GM23338 (cell line): ENCODE measurements around the gene MGRN1. TPM values are rescaled to one million over a fixed set of nuclear protein-coding genes. Genes with fewer than 3 reads are reported as not detected.

Experiments used
- ATAC-seq: fragments of 200-7000 bp; cut with Tn5 transposase; 3 replicates; pipeline ENCODE4 v1.9.1; 2020
- DNase-seq: peaks from one replicate; pipeline ENCODE4 v3.0.0-alpha.2; 2015; ENCODE audit warnings: low spot score
- H2AFZ ChIP-seq: fragments of 200-600 bp; sonication (generic); 2 replicates; pipeline ENCODE4 v1.8.0; 2016; ENCODE audit warnings: antibody characterized with exemption, mild to moderate bottlenecking, moderate library complexity
- H3F3A ChIP-seq: fragments of 200-600 bp; sonication (generic); replicated peaks from 2 replicates; pipeline ENCODE4 v1.8.0; 2017; ENCODE audit warnings: antibody characterized with exemption, mixed run types, low read depth
- H3K27ac ChIP-seq: fragments of 200-600 bp; sonication (generic); 2 replicates; pipeline ENCODE4 v1.6.1; 2016; ENCODE audit warnings: low read depth
- H3K27me3 ChIP-seq: fragments of 200-600 bp; sonication (generic); 2 replicates; pipeline ENCODE4 v1.8.0; 2016; ENCODE audit warnings: mild to moderate bottlenecking, mixed run types, moderate library complexity; ENCODE audit not compliant: insufficient read depth
- H3K36me3 ChIP-seq: fragments of 200-600 bp; sonication (generic); 2 replicates; pipeline ENCODE4 v1.8.0; 2016; ENCODE audit warnings: mild to moderate bottlenecking; ENCODE audit not compliant: insufficient read depth
- H3K4me1 ChIP-seq: fragments of 200-600 bp; sonication (generic); 2 replicates; pipeline ENCODE4 v1.8.0; 2016; ENCODE audit warnings: mild to moderate bottlenecking, moderate library complexity; ENCODE audit not compliant: insufficient read depth
- H3K4me2 ChIP-seq: fragments of 200-600 bp; sonication (generic); 2 replicates; pipeline ENCODE4 v1.7.1; 2017; ENCODE audit warnings: mixed run types
- H3K4me3 ChIP-seq: fragments of 200-600 bp; sonication (generic); 2 replicates; pipeline ENCODE4 v1.6.1; 2016; ENCODE audit warnings: mixed run types
- H3K79me2 ChIP-seq: fragments of 200-600 bp; sonication (generic); replicated peaks from 2 replicates; pipeline ENCODE4 v1.8.0; 2017; ENCODE audit warnings: mild to moderate bottlenecking; ENCODE audit not compliant: insufficient read depth
- H3K9me2 ChIP-seq: fragments of 200-600 bp; sonication (generic); 2 replicates; pipeline ENCODE4 v1.8.0; 2017; ENCODE audit not compliant: insufficient read depth
- H4K20me1 ChIP-seq: fragments of 200-600 bp; sonication (generic); replicated peaks from 2 replicates; pipeline ENCODE4 v1.8.0; 2017; ENCODE audit warnings: mild to moderate bottlenecking; ENCODE audit not compliant: insufficient read depth
- H3K27ac Mint-ChIP-seq: 2 replicates; pipeline ENCODE4 v1.8.0; 2020; ENCODE audit warnings: inconsistent platforms, mild to moderate bottlenecking, moderate library complexity, mixed read lengths
- H3K27me3 Mint-ChIP-seq: 3 replicates; pipeline ENCODE4 v1.8.0; 2022; ENCODE audit warnings: low read depth, mild to moderate bottlenecking, moderate library complexity, mixed read lengths, inconsistent platforms; ENCODE audit not compliant: insufficient read depth, poor library complexity
- H3K36me3 Mint-ChIP-seq: 3 replicates; pipeline ENCODE4 v1.8.0; 2021; ENCODE audit warnings: low read depth, mild to moderate bottlenecking, inconsistent platforms, moderate library complexity, mixed read lengths
- H3K4me1 Mint-ChIP-seq: 3 replicates; pipeline ENCODE4 v1.8.0; 2020; ENCODE audit warnings: mild to moderate bottlenecking, inconsistent platforms, mixed read lengths
- H3K4me3 Mint-ChIP-seq: 3 replicates; pipeline ENCODE4 v1.8.0; 2021; ENCODE audit warnings: moderate library complexity, mild to moderate bottlenecking, inconsistent platforms, mixed read lengths
- H3K9me3 Mint-ChIP-seq: 3 replicates; pipeline ENCODE4 v1.8.0; 2020; ENCODE audit warnings: moderate library complexity, mild to moderate bottlenecking, inconsistent platforms, mixed read lengths
- CREB1 ChIP-seq: fragments of 250-450 bp; sonication (Bioruptor Pico); IDR thresholded peaks from 2 replicates; pipeline ENCODE4 v1.5.0; 2020; ENCODE audit warnings: low read depth, mild to moderate bottlenecking, moderate library complexity
- EZH2 ChIP-seq: fragments of 200-600 bp; sonication (generic); IDR thresholded peaks from one replicate; pipeline ENCODE4 v1.8.0; 2017; ENCODE audit warnings: antibody characterized with exemption, mild to moderate bottlenecking, low read depth; ENCODE audit not compliant: unreplicated experiment
- EZH2phosphoT487 ChIP-seq: fragments of 200-600 bp; sonication (generic); IDR thresholded peaks from one replicate; pipeline ENCODE4 v1.8.1; 2018; ENCODE audit warnings: antibody characterized with exemption; ENCODE audit not compliant: unreplicated experiment
- JUNB ChIP-seq: IDR thresholded peaks from one replicate; pipeline ENCODE4 v1.6.1; 2016; ENCODE audit warnings: antibody characterized with exemption; ENCODE audit not compliant: unreplicated experiment
- NANOG ChIP-seq: IDR thresholded peaks from 2 replicates; pipeline ENCODE4 v1.6.1; 2016; ENCODE audit warnings: antibody characterized with exemption, borderline replicate concordance
- POLR2AphosphoS5 ChIP-seq: IDR thresholded peaks from 2 replicates; pipeline ENCODE4 v1.6.1; 2016; ENCODE audit warnings: antibody characterized with exemption, low read depth
- STAT1 ChIP-seq: IDR thresholded peaks from one replicate; pipeline ENCODE4 v1.6.1; 2016; ENCODE audit warnings: antibody characterized with exemption; ENCODE audit not compliant: unreplicated experiment
- ZNF114 ChIP-seq: fragments of 250-450 bp; sonication (Bioruptor Pico); IDR thresholded peaks from 2 replicates; pipeline ENCODE4 v1.5.0; 2020; ENCODE audit warnings: mild to moderate bottlenecking, moderate library complexity
- ZNF331 ChIP-seq: fragments of 250-450 bp; sonication (Bioruptor Pico); IDR thresholded peaks from 2 replicates; pipeline ENCODE4 v1.5.0; 2020; ENCODE audit warnings: low read depth, mild to moderate bottlenecking, moderate library complexity
- polyA plus RNA-seq: library from polyadenylated mRNA; unstranded; fragments of >200 nt; fragmentation: Nextera tagmentation; extraction: Ambion mirVana; gene quantifications from 2 replicates; pipeline ENCODE4 v1.2.1, GENCODE V29; 2016
- total RNA-seq: library from RNA; depleted of rRNA; stranded (reverse); fragments of >200 nt; shearing (Covaris generic); gene quantifications from 2 replicates; pipeline ENCODE4 v1.2.3, GENCODE V29; 2014
- TF ChIP-seq, protein P1 (sequence below): IDR thresholded peaks from 2 replicates; pipeline ENCODE4 v1.6.1; 2016; ENCODE audit warnings: antibody characterized with exemption
- TF ChIP-seq, protein P2 (sequence below), 2 experiments: fragments of 200-600 bp in 1 of 2; sonication (generic) in 1 of 2; conservative IDR thresholded peaks; 2 replicates each; pipeline versions ENCODE4 v1.5.1 to v1.6.1; 2016 to 2017; ENCODE audit warnings: antibody characterized with exemption in 2 of 2, low read depth in 2 of 2, mild to moderate bottlenecking in 2 of 2, moderate library complexity in 1 of 2
- TF ChIP-seq, protein P3 (sequence below): fragments of 250-450 bp; sonication (Bioruptor Pico); IDR thresholded peaks from 2 replicates; pipeline ENCODE4 v1.5.0; 2020; ENCODE audit warnings: mild to moderate bottlenecking, moderate library complexity
- TF ChIP-seq, protein P4 (sequence below): IDR thresholded peaks from one replicate; pipeline ENCODE4 v1.6.1; 2018; ENCODE audit warnings: antibody characterized with exemption; ENCODE audit not compliant: unreplicated experiment

Gene MGRN1
- total and polyA plus RNA-seq, 2 experiments from 2014 or later = 13.1 to 71.8 TPM

DNA sequence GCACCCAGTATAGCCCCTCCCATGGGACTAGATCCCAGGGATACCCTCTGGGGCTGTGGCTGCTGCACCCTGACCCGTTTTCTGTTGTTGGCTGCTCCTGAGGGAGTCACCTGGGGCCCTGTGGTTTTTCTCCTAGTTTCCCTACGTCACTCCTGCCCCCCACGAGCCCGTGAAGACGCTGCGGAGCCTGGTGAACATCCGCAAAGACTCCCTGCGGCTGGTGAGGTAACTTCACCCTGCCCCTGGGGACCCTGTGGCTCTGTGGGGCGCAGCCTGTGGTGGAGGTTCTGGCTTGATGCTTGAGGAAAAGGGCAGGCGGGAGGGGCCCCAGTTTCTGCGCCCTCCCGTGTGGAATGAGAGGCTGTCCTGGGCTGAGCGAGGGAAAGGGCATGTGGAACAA, 27.2 kb downstream of the MGRN1 start:
- Histone ChIP-seq H4K20me1 (0 out of 2 replicates have a peak, but pooled peaks cover 5% of the 10 kb centered on the region), H3K9me2 (no peaks in the 10 kb centered on the region), H3K27ac (peak overlapping the region; percentile 50; the same call in 1 of the 2 replicates), H3F3A (no peaks in the 10 kb centered on the region), H2AFZ (no peak overlapping the region), H3K4me3 (no peak overlapping the region), H3K79me2 (peaks cover 5% of the 10 kb centered on the region; the same call in 1 of the 2 replicates), H3K4me1 (no peaks in the 10 kb centered on the region), H3K4me2 (no peak overlapping the region), H3K36me3 (no peaks in the 10 kb centered on the region), H3K27me3 (no peaks in the 10 kb centered on the region)
- H3K27ac Mint-ChIP-seq = no peak overlapping the region
- TF ChIP-seq EZH2 (no peak), ZNF114 (CRISPR knock-in tag) (no peak), STAT1 (no peak), EZH2phosphoT487 (no peak), POLR2AphosphoS5 (no peak), ZNF331 (CRISPR knock-in tag) (no peak), NANOG (no peak), CREB1 (CRISPR knock-in tag) (no peak), JUNB (no peak)
- TF ChIP-seq, protein P1, sequence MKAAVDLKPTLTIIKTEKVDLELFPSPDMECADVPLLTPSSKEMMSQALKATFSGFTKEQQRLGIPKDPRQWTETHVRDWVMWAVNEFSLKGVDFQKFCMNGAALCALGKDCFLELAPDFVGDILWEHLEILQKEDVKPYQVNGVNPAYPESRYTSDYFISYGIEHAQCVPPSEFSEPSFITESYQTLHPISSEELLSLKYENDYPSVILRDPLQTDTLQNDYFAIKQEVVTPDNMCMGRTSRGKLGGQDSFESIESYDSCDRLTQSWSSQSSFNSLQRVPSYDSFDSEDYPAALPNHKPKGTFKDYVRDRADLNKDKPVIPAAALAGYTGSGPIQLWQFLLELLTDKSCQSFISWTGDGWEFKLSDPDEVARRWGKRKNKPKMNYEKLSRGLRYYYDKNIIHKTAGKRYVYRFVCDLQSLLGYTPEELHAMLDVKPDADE = no peak
- TF ChIP-seq, protein P2, sequence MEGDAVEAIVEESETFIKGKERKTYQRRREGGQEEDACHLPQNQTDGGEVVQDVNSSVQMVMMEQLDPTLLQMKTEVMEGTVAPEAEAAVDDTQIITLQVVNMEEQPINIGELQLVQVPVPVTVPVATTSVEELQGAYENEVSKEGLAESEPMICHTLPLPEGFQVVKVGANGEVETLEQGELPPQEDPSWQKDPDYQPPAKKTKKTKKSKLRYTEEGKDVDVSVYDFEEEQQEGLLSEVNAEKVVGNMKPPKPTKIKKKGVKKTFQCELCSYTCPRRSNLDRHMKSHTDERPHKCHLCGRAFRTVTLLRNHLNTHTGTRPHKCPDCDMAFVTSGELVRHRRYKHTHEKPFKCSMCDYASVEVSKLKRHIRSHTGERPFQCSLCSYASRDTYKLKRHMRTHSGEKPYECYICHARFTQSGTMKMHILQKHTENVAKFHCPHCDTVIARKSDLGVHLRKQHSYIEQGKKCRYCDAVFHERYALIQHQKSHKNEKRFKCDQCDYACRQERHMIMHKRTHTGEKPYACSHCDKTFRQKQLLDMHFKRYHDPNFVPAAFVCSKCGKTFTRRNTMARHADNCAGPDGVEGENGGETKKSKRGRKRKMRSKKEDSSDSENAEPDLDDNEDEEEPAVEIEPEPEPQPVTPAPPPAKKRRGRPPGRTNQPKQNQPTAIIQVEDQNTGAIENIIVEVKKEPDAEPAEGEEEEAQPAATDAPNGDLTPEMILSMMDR (conservative IDR thresholded peaks at IDR 0.05; ENCODE audit: low read depth in 2 of 2) = no peak
- TF ChIP-seq, protein P3, sequence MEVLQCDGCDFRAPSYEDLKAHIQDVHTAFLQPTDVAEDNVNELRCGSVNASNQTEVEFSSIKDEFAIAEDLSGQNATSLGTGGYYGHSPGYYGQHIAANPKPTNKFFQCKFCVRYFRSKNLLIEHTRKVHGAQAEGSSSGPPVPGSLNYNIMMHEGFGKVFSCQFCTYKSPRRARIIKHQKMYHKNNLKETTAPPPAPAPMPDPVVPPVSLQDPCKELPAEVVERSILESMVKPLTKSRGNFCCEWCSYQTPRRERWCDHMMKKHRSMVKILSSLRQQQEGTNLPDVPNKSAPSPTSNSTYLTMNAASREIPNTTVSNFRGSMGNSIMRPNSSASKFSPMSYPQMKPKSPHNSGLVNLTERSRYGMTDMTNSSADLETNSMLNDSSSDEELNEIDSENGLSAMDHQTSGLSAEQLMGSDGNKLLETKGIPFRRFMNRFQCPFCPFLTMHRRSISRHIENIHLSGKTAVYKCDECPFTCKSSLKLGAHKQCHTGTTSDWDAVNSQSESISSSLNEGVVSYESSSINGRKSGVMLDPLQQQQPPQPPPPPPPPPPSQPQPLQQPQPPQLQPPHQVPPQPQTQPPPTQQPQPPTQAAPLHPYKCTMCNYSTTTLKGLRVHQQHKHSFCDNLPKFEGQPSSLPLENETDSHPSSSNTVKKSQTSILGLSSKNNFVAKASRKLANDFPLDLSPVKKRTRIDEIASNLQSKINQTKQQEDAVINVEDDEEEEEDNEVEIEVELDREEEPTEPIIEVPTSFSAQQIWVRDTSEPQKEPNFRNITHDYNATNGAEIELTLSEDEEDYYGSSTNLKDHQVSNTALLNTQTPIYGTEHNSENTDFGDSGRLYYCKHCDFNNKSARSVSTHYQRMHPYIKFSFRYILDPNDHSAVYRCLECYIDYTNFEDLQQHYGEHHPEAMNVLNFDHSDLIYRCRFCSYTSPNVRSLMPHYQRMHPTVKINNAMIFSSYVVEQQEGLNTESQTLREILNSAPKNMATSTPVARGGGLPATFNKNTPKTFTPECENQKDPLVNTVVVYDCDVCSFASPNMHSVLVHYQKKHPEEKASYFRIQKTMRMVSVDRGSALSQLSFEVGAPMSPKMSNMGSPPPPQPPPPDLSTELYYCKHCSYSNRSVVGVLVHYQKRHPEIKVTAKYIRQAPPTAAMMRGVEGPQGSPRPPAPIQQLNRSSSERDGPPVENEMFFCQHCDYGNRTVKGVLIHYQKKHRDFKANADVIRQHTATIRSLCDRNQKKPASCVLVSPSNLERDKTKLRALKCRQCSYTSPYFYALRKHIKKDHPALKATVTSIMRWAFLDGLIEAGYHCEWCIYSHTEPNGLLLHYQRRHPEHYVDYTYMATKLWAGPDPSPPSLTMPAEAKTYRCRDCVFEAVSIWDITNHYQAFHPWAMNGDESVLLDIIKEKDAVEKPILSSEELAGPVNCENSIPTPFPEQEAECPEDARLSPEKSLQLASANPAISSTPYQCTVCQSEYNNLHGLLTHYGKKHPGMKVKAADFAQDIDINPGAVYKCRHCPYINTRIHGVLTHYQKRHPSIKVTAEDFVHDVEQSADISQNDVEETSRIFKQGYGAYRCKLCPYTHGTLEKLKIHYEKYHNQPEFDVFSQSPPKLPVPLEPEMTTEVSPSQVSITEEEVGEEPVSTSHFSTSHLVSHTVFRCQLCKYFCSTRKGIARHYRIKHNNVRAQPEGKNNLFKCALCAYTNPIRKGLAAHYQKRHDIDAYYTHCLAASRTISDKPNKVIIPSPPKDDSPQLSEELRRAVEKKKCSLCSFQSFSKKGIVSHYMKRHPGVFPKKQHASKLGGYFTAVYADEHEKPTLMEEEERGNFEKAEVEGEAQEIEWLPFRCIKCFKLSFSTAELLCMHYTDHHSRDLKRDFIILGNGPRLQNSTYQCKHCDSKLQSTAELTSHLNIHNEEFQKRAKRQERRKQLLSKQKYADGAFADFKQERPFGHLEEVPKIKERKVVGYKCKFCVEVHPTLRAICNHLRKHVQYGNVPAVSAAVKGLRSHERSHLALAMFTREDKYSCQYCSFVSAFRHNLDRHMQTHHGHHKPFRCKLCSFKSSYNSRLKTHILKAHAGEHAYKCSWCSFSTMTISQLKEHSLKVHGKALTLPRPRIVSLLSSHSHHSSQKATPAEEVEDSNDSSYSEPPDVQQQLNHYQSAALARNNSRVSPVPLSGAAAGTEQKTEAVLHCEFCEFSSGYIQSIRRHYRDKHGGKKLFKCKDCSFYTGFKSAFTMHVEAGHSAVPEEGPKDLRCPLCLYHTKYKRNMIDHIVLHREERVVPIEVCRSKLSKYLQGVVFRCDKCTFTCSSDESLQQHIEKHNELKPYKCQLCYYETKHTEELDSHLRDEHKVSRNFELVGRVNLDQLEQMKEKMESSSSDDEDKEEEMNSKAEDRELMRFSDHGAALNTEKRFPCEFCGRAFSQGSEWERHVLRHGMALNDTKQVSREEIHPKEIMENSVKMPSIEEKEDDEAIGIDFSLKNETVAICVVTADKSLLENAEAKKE = no peak
- TF ChIP-seq, protein P4, sequence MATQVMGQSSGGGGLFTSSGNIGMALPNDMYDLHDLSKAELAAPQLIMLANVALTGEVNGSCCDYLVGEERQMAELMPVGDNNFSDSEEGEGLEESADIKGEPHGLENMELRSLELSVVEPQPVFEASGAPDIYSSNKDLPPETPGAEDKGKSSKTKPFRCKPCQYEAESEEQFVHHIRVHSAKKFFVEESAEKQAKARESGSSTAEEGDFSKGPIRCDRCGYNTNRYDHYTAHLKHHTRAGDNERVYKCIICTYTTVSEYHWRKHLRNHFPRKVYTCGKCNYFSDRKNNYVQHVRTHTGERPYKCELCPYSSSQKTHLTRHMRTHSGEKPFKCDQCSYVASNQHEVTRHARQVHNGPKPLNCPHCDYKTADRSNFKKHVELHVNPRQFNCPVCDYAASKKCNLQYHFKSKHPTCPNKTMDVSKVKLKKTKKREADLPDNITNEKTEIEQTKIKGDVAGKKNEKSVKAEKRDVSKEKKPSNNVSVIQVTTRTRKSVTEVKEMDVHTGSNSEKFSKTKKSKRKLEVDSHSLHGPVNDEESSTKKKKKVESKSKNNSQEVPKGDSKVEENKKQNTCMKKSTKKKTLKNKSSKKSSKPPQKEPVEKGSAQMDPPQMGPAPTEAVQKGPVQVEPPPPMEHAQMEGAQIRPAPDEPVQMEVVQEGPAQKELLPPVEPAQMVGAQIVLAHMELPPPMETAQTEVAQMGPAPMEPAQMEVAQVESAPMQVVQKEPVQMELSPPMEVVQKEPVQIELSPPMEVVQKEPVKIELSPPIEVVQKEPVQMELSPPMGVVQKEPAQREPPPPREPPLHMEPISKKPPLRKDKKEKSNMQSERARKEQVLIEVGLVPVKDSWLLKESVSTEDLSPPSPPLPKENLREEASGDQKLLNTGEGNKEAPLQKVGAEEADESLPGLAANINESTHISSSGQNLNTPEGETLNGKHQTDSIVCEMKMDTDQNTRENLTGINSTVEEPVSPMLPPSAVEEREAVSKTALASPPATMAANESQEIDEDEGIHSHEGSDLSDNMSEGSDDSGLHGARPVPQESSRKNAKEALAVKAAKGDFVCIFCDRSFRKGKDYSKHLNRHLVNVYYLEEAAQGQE = no peak
- peaks cover 6% of the 10 kb centered on the region for H3K27me3 Mint-ChIP-seq
- ATAC-seq (no peak), DNase-seq (no peak)
- no peak overlapping the region for H3K4me3 Mint-ChIP-seq
- H3K36me3 Mint-ChIP-seq = peaks cover 38% of the 10 kb centered on the region
- H3K9me3 Mint-ChIP-seq = peaks cover 4% of the 10 kb centered on the region; the same call in 2 of the 3 replicates
- H3K4me1 Mint-ChIP-seq = no peaks in the 10 kb centered on the region
